Measurements from ENCODE around the gene SYT9.
A peak's percentile ranks its signal among the peaks of the same experiment; 100 is the strongest.

SYT9 gene

GRCh38 chr11:7251487-7251835 is 243 bp upstream of the SYT9 start:
- no peak overlapping the region for H3K27ac ChIP-seq
- DNase-seq: no peak
- in situ Hi-C loops (cut with HindIII; ENCODE audit: low pct_ligation_motif_present, low sequenced_read_pairs): no loop called here

GRCh38 chr11:7252683-7253213 is 1.0 kb downstream of the SYT9 start:
- in situ Hi-C loops (cut with HindIII; ENCODE audit: low pct_ligation_motif_present, low sequenced_read_pairs): no loop called here
- H3K36me3 ChIP-seq (replicated peaks): no peaks in the 10 kb centered on the region
- H3K27ac ChIP-seq: no peak overlapping the region
- peak overlapping the region; percentile 55 for H3K4me3 ChIP-seq (ENCODE audit: low read depth, low read length)
- DNase-seq: no peak
- peaks cover 16% of the 10 kb centered on the region for H3K27me3 ChIP-seq (replicated peaks)
- TF ChIP-seq CTCF (IDR thresholded peaks at IDR 0.05; ENCODE audit: low read depth, low read length, missing control alignments): no peak

More at GRCh38 chr11:7251487-7251835, 243 bp upstream of the SYT9 start:
- Histone ChIP-seq H3K36me3 (replicated peaks) (no peaks in the 10 kb centered on the region), H3K27me3 (replicated peaks) (peaks cover 16% of the 10 kb centered on the region), H3K4me3 (ENCODE audit: low read depth, low read length) (peak overlapping the region; percentile 55)
- no peak for TF ChIP-seq CTCF (IDR thresholded peaks at IDR 0.05; ENCODE audit: low read depth, low read length, missing control alignments)

- no peak for DNase-seq
- Histone ChIP-seq H3K36me3 (replicated peaks) (no peaks in the 10 kb centered on the region), H3K4me3 (ENCODE audit: low read depth, low read length) (no peak overlapping the region), H3K27me3 (replicated peaks) (peaks cover 16% of the 10 kb centered on the region), H3K27ac (no peak overlapping the region)
- TF ChIP-seq CTCF (IDR thresholded peaks at IDR 0.05; ENCODE audit: low read depth, low read length, missing control alignments): no peak
- in situ Hi-C loops (cut with HindIII; ENCODE audit: low pct_ligation_motif_present, low sequenced_read_pairs): no loop called here
These were observed 2.1 kb downstream of the SYT9 start for GRCh38 chr11:7253800-7254199.

- H3K36me3 ChIP-seq (replicated peaks): no peaks in the 10 kb centered on the region
- H3K4me3 ChIP-seq (ENCODE audit: low read depth, low read length): no peak overlapping the region
- H3K27ac ChIP-seq: no peak overlapping the region
- in situ Hi-C loops (cut with HindIII; ENCODE audit: low pct_ligation_motif_present, low sequenced_read_pairs): no loop called here
- H3K27me3 ChIP-seq (replicated peaks): peaks cover 16% of the 10 kb centered on the region
- no peak for DNase-seq
- TF ChIP-seq CTCF (IDR thresholded peaks at IDR 0.05; ENCODE audit: low read depth, low read length, missing control alignments): no peak
These were observed 3.1 kb downstream of the SYT9 start for GRCh38 chr11:7254731-7255291.

GRCh38 chr11:7256943-7257342 is 5.2 kb downstream of the SYT9 start:
- no peak for DNase-seq
- no peaks in the 10 kb centered on the region for H3K36me3 ChIP-seq (replicated peaks)
- in situ Hi-C loops (cut with HindIII; ENCODE audit: low pct_ligation_motif_present, low sequenced_read_pairs): no loop called here
- H3K27me3 ChIP-seq (replicated peaks): peaks cover 16% of the 10 kb centered on the region
- H3K4me3 ChIP-seq (ENCODE audit: low read depth, low read length): no peak overlapping the region
- no peak for TF ChIP-seq CTCF (IDR thresholded peaks at IDR 0.05; ENCODE audit: low read depth, low read length, missing control alignments)
- no peak overlapping the region for H3K27ac ChIP-seq

GRCh38 chr11:7257724-7258123 is 6.0 kb downstream of the SYT9 start:
- H3K36me3 ChIP-seq (replicated peaks): no peaks in the 10 kb centered on the region
- no peak overlapping the region for H3K27ac ChIP-seq
- in situ Hi-C loops (cut with HindIII; ENCODE audit: low pct_ligation_motif_present, low sequenced_read_pairs): no loop called here
- no peak overlapping the region for H3K4me3 ChIP-seq (ENCODE audit: low read depth, low read length)
- no peak for DNase-seq
- peaks cover 8% of the 10 kb centered on the region for H3K27me3 ChIP-seq (replicated peaks)
- TF ChIP-seq CTCF (IDR thresholded peaks at IDR 0.05; ENCODE audit: low read depth, low read length, missing control alignments): no peak

All from brain microvascular endothelial cell (primary cell).